ENCODE data around the gene PHETA1.
A peak's percentile ranks its signal among the peaks of the same experiment; 100 is the strongest.

PHETA1 gene

GRCh38 chr12:111313833-111314259 is 55.0 kb downstream of the PHETA1 start:
- Histone ChIP-seq H4K20me1 (ENCODE audit: insufficient read depth, low read length) (no peaks in the 10 kb centered on the region), H3K27ac (ENCODE audit: low read length) (no peak overlapping the region), H3K9me3 (ENCODE audit: insufficient read depth, low read length, severe bottlenecking) (no peaks in the 10 kb centered on the region), H3K79me2 (ENCODE audit: insufficient read depth, low read length) (no peaks in the 10 kb centered on the region), H3K27me3 (ENCODE audit: insufficient read depth, low read length, poor library complexity) (no peaks in the 10 kb centered on the region), H3K9ac (ENCODE audit: low read depth, low read length) (no peak overlapping the region), H3K36me3 (ENCODE audit: insufficient read depth, low read length) (no peaks in the 10 kb centered on the region), H2AFZ (ENCODE audit: low read depth, low read length) (no peak overlapping the region), H3K4me3 (ENCODE audit: low read depth in 1 of 2, low read length in 2 of 2) (no peak overlapping the region), H3K4me2 (ENCODE audit: insufficient read depth, low read length) (no peak overlapping the region), H3K4me1 (ENCODE audit: insufficient read depth, low read length) (no peaks in the 10 kb centered on the region)
- peak; percentile 96 for TF ChIP-seq CTCF (IDR thresholded peaks at IDR 0.05; ENCODE audit: borderline replicate concordance, extremely low read depth, low read length, poor library complexity, severe bottlenecking)
- TF ChIP-seq EZH2 (IDR thresholded peaks at IDR 0.05; ENCODE audit: borderline replicate concordance, low read depth, low read length, severe bottlenecking) = no peak
- peak; percentile 71 for DNase-seq
- ATAC-seq (ENCODE audit: insufficient read depth, low read depth) = peak; percentile 88

GRCh38 chr12:111312708-111313107 is 56.2 kb downstream of the PHETA1 start:
- DNase-seq (no peak), ATAC-seq (ENCODE audit: insufficient read depth, low read depth) (no peak)
- no peak overlapping the region for H2AFZ ChIP-seq (ENCODE audit: low read depth, low read length)
- H3K4me1 ChIP-seq (ENCODE audit: insufficient read depth, low read length) = no peaks in the 10 kb centered on the region
- H3K27ac ChIP-seq (ENCODE audit: low read length) = no peak overlapping the region
- no peaks in the 10 kb centered on the region for H3K36me3 ChIP-seq (ENCODE audit: insufficient read depth, low read length)
- H3K4me2 ChIP-seq (ENCODE audit: insufficient read depth, low read length) = no peak overlapping the region
- no peak overlapping the region for H3K9ac ChIP-seq (ENCODE audit: low read depth, low read length)
- H3K27me3 ChIP-seq (ENCODE audit: insufficient read depth, low read length, poor library complexity) = no peaks in the 10 kb centered on the region
- no peaks in the 10 kb centered on the region for H3K9me3 ChIP-seq (ENCODE audit: insufficient read depth, low read length, severe bottlenecking)
- H3K79me2 ChIP-seq (ENCODE audit: insufficient read depth, low read length) = no peaks in the 10 kb centered on the region
- TF ChIP-seq EZH2 (IDR thresholded peaks at IDR 0.05; ENCODE audit: borderline replicate concordance, low read depth, low read length, severe bottlenecking) (no peak), CTCF (IDR thresholded peaks at IDR 0.05; ENCODE audit: borderline replicate concordance, extremely low read depth, low read length, poor library complexity, severe bottlenecking) (no peak)
- H3K4me3 ChIP-seq (ENCODE audit: low read depth in 1 of 2, low read length in 2 of 2) = no peak overlapping the region
- H4K20me1 ChIP-seq (ENCODE audit: insufficient read depth, low read length) = no peaks in the 10 kb centered on the region

GRCh38 chr12:111312016-111312415 is 56.9 kb downstream of the PHETA1 start:
- DNase-seq = no peak
- Histone ChIP-seq H3K9ac (ENCODE audit: low read depth, low read length) (no peak overlapping the region), H3K79me2 (ENCODE audit: insufficient read depth, low read length) (no peaks in the 10 kb centered on the region), H3K4me2 (ENCODE audit: insufficient read depth, low read length) (no peak overlapping the region), H3K27ac (ENCODE audit: low read length) (no peak overlapping the region), H3K4me1 (ENCODE audit: insufficient read depth, low read length) (no peaks in the 10 kb centered on the region), H3K4me3 (ENCODE audit: low read depth in 1 of 2, low read length in 2 of 2) (no peak overlapping the region), H3K9me3 (ENCODE audit: insufficient read depth, low read length, severe bottlenecking) (no peaks in the 10 kb centered on the region), H4K20me1 (ENCODE audit: insufficient read depth, low read length) (no peaks in the 10 kb centered on the region), H3K36me3 (ENCODE audit: insufficient read depth, low read length) (no peaks in the 10 kb centered on the region), H2AFZ (ENCODE audit: low read depth, low read length) (no peak overlapping the region), H3K27me3 (ENCODE audit: insufficient read depth, low read length, poor library complexity) (no peaks in the 10 kb centered on the region)
- TF ChIP-seq CTCF (IDR thresholded peaks at IDR 0.05; ENCODE audit: borderline replicate concordance, extremely low read depth, low read length, poor library complexity, severe bottlenecking) (no peak), EZH2 (IDR thresholded peaks at IDR 0.05; ENCODE audit: borderline replicate concordance, low read depth, low read length, severe bottlenecking) (no peak)
- no peak for ATAC-seq (ENCODE audit: insufficient read depth, low read depth)

- H3K4me2 ChIP-seq (ENCODE audit: insufficient read depth, low read length) = no peak overlapping the region
- no peaks in the 10 kb centered on the region for H3K27me3 ChIP-seq (ENCODE audit: insufficient read depth, low read length, poor library complexity)
- ATAC-seq (ENCODE audit: insufficient read depth, low read depth) (no peak), DNase-seq (no peak)
- no peaks in the 10 kb centered on the region for H4K20me1 ChIP-seq (ENCODE audit: insufficient read depth, low read length)
- H2AFZ ChIP-seq (ENCODE audit: low read depth, low read length) = no peak overlapping the region
- H3K36me3 ChIP-seq (ENCODE audit: insufficient read depth, low read length) = no peaks in the 10 kb centered on the region
- TF ChIP-seq EZH2 (IDR thresholded peaks at IDR 0.05; ENCODE audit: borderline replicate concordance, low read depth, low read length, severe bottlenecking) (no peak), CTCF (IDR thresholded peaks at IDR 0.05; ENCODE audit: borderline replicate concordance, extremely low read depth, low read length, poor library complexity, severe bottlenecking) (no peak)
- no peak overlapping the region for H3K9ac ChIP-seq (ENCODE audit: low read depth, low read length)
- H3K4me3 ChIP-seq (ENCODE audit: low read depth in 1 of 2, low read length in 2 of 2) = no peak overlapping the region
- no peaks in the 10 kb centered on the region for H3K79me2 ChIP-seq (ENCODE audit: insufficient read depth, low read length)
- H3K4me1 ChIP-seq (ENCODE audit: insufficient read depth, low read length) = no peaks in the 10 kb centered on the region
- H3K27ac ChIP-seq (ENCODE audit: low read length) = no peak overlapping the region
- peaks cover 3% of the 10 kb centered on the region for H3K9me3 ChIP-seq (ENCODE audit: insufficient read depth, low read length, severe bottlenecking)
These were observed 57.9 kb downstream of the PHETA1 start for GRCh38 chr12:111311011-111311410.

Measured in DND-41 (cell line).